SK-N-SH (cell line): ENCODE data around the gene C3orf70.

ENCODE experiments used
- EP300 ChIP-seq, 2 experiments: IDR thresholded peaks; 2 replicates each; pipeline versions ENCODE4 v1.4.0 to v1.6.1; 2012; ENCODE audit warnings: borderline replicate concordance in 1 of 2, low read depth in 1 of 2, low read length in 1 of 2
- EZH2phosphoT487 ChIP-seq: fragments of 200-600 bp; sonication (generic); IDR thresholded peaks from 2 replicates; pipeline ENCODE4 v1.6.1; 2017; ENCODE audit warnings: low read depth, mixed run types, mild to moderate bottlenecking, antibody characterized with exemption, moderate library complexity, borderline replicate concordance
- MEF2A ChIP-seq: IDR thresholded peaks from 2 replicates; pipeline ENCODE4 v1.4.0; 2012; ENCODE audit warnings: low read depth, borderline replicate concordance
- POLR2AphosphoS5 ChIP-seq: IDR thresholded peaks from 2 replicates; pipeline ENCODE4 v1.6.1; 2012; ENCODE audit warnings: low read depth, low read length
- RFX5 ChIP-seq: IDR thresholded peaks from 2 replicates; pipeline ENCODE4 v1.6.1; 2012; ENCODE audit warnings: mild to moderate bottlenecking, improper control_type of control experiment, low read length
- TAF1 ChIP-seq: IDR thresholded peaks from 2 replicates; pipeline ENCODE4 v1.6.1; 2012; ENCODE audit warnings: low read depth, mild to moderate bottlenecking, low read length, moderate library complexity, borderline replicate concordance
- TEAD4 ChIP-seq: IDR thresholded peaks from 2 replicates; pipeline ENCODE4 v1.4.0; 2012; ENCODE audit warnings: mild to moderate bottlenecking, borderline replicate concordance; ENCODE audit not compliant: insufficient read depth
- YY1 ChIP-seq: IDR thresholded peaks from 2 replicates; pipeline ENCODE4 v1.4.0; 2012; ENCODE audit warnings: low read depth, mild to moderate bottlenecking
- TF ChIP-seq, protein P1 (sequence below): fragments of 200-600 bp; sonication (generic); IDR thresholded peaks from 2 replicates; pipeline ENCODE4 v1.6.1; 2017; ENCODE audit warnings: antibody characterized with exemption, mild to moderate bottlenecking, moderate library complexity

DNA sequence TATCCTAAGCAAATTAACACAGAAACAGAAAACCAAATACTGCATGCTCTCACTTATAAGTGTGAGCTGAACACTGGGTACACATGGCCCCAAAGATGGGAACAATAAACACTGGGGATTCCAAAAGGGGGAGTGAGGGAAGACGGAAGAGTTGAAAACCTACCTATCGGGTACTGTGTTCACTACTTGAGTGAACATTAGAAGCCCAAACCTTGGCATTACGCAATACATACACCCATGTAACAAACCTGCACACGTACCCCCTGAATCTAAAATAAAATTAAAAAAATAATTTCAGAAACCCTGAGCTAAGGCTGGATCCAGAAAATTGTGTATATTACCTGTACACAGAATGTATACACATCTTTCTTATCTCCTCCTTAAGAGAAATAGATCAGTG lies 42.8 kb upstream of the C3orf70 start:
- TF ChIP-seq, protein P1, sequence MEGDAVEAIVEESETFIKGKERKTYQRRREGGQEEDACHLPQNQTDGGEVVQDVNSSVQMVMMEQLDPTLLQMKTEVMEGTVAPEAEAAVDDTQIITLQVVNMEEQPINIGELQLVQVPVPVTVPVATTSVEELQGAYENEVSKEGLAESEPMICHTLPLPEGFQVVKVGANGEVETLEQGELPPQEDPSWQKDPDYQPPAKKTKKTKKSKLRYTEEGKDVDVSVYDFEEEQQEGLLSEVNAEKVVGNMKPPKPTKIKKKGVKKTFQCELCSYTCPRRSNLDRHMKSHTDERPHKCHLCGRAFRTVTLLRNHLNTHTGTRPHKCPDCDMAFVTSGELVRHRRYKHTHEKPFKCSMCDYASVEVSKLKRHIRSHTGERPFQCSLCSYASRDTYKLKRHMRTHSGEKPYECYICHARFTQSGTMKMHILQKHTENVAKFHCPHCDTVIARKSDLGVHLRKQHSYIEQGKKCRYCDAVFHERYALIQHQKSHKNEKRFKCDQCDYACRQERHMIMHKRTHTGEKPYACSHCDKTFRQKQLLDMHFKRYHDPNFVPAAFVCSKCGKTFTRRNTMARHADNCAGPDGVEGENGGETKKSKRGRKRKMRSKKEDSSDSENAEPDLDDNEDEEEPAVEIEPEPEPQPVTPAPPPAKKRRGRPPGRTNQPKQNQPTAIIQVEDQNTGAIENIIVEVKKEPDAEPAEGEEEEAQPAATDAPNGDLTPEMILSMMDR = no peak
- TF ChIP-seq EP300 (IDR thresholded peaks at IDR 0.05; ENCODE audit: borderline replicate concordance in 1 of 2, low read depth in 1 of 2, low read length in 1 of 2) = no peak
- TF ChIP-seq YY1 = no peak
- TF ChIP-seq POLR2AphosphoS5 = no peak
- no peak for TF ChIP-seq MEF2A
- TF ChIP-seq EZH2phosphoT487 = no peak
- no peak for TF ChIP-seq RFX5
- TF ChIP-seq TAF1 = no peak
- TF ChIP-seq TEAD4 = no peak
